MV-4-11 (cell line): ENCODE data around the gene TUB.

ENCODE experiments used
- DNase-seq: peaks from one replicate; lab custom pipeline; 2025; lab: John Stamatoyannopoulos, UW

Gene TUB

GRCh38 chr11:8108421-8108820 is 27.4 kb downstream of the TUB start:
- DNase-seq = no peak

- no peak for DNase-seq
Measured at GRCh38 chr11:8109675-8110074, 28.7 kb downstream of the TUB start.

GRCh38 chr11:8110396-8110795 is 29.4 kb downstream of the TUB start:
- DNase-seq = no peak

- DNase-seq = no peak
Measured at GRCh38 chr11:8111636-8112035, 30.6 kb downstream of the TUB start.

- DNase-seq = no peak
Measured at GRCh38 chr11:8122173-8122764, 41.3 kb downstream of the TUB start.

GRCh38 chr11:8126649-8127289 is 45.8 kb downstream of the TUB start:
- no peak for DNase-seq

GRCh38 chr11:8127447-8127846 is 46.4 kb downstream of the TUB start:
- no peak for DNase-seq

- DNase-seq = no peak
Measured at GRCh38 chr11:8138526-8138925, 57.5 kb downstream of the TUB start.

- no peak for DNase-seq
Measured at GRCh38 chr11:8149726-8150125, 68.7 kb downstream of the TUB start.
